Sigmoid colon (tissue), 4 donors: Measurements from ENCODE around the gene KIAA0930.

ENCODE experiments used
- POLR2AphosphoS5 ChIP-seq, 4 donors: sonication (generic); formaldehyde crosslinking; IDR thresholded peaks; one replicate each; pipeline ENCODE4 v1.6.1; 2017; ENCODE audit warnings: antibody characterized with exemption in 4 of 4
- TF ChIP-seq, protein P1 (sequence below), 4 experiments: fragments of 450-650 bp in 3 of 4; fragments of 200-600 bp in 1 of 4; IDR thresholded peaks; one replicate each; pipeline ENCODE4 v1.5.1; 2016 to 2019; ENCODE audit warnings: antibody characterized with exemption in 4 of 4, mild to moderate bottlenecking in 3 of 4, moderate library complexity in 2 of 4

DNA sequence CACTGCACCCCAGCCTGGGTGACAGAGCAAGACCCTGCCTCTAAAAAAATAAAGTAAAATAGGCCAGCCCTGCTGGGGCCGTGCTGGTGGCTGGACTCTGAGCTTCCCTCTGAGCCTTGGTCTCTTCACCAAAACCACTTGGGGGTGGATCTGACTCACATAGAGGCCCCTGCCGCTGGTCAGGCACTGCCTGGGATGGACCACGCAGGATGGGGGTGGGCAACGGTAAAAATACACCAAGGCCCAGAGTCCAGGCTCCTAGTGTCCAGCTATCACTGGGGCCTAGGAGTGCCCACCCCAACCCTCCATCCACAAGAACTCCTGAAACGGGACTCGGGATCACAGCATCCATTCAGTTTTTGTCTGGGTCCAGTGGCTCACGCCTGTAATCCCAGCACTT is 31.8 kb upstream of the KIAA0930 start:
- TF ChIP-seq, protein P1, sequence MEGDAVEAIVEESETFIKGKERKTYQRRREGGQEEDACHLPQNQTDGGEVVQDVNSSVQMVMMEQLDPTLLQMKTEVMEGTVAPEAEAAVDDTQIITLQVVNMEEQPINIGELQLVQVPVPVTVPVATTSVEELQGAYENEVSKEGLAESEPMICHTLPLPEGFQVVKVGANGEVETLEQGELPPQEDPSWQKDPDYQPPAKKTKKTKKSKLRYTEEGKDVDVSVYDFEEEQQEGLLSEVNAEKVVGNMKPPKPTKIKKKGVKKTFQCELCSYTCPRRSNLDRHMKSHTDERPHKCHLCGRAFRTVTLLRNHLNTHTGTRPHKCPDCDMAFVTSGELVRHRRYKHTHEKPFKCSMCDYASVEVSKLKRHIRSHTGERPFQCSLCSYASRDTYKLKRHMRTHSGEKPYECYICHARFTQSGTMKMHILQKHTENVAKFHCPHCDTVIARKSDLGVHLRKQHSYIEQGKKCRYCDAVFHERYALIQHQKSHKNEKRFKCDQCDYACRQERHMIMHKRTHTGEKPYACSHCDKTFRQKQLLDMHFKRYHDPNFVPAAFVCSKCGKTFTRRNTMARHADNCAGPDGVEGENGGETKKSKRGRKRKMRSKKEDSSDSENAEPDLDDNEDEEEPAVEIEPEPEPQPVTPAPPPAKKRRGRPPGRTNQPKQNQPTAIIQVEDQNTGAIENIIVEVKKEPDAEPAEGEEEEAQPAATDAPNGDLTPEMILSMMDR (IDR thresholded peaks at IDR 0.05): no peak
- TF ChIP-seq POLR2AphosphoS5 (IDR thresholded peaks at IDR 0.05): no peak
